GF-D8 (cell line): ENCODE results near the gene GJC3.
"Not testable (repeated sequence)": the region's sequence is repeated elsewhere in the genome, so short reads cannot be mapped to it uniquely, and the experiment has no call there.

Experiments
- DNase-seq: peaks from one replicate; lab custom pipeline; 2025; lab: John Stamatoyannopoulos, UW

Gene GJC3, protein sequence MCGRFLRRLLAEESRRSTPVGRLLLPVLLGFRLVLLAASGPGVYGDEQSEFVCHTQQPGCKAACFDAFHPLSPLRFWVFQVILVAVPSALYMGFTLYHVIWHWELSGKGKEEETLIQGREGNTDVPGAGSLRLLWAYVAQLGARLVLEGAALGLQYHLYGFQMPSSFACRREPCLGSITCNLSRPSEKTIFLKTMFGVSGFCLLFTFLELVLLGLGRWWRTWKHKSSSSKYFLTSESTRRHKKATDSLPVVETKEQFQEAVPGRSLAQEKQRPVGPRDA

DNA sequence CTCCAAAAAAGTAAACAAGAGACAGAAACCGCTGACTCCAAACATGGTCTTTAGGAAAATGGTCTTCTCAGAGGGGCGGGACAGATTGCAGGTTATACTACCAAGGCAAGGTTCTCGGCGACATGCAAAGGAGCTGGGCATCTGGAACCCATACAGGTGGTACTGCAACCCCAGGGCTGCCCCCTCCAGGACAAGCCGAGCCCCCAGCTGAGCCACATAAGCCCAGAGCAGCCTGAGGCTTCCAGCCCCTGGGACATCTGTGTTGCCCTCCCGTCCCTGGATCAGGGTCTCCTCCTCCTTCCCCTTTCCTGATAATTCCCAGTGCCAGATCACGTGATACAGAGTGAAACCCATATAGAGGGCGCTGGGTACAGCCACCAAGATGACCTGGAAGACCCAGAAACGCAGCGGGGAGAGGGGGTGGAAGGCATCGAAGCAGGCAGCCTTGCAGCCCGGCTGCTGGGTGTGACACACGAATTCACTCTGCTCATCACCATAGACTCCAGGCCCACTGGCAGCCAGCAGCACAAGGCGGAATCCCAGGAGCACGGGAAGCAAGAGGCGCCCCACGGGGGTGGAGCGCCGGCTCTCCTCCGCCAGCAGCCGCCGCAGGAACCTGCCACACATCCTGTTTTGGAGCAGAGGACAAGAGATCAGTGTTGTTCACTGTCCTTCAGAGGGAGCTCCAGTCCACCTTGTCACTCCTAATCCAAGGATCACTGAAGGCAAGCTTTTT, at the start of gene GJC3:
GJC3 (minus strand) TSS at position 627 of the 736 bp plus-strand sequence; CDS start at position 627, 0 bp downstream.
- peak; percentile 40 for DNase-seq

DNA sequence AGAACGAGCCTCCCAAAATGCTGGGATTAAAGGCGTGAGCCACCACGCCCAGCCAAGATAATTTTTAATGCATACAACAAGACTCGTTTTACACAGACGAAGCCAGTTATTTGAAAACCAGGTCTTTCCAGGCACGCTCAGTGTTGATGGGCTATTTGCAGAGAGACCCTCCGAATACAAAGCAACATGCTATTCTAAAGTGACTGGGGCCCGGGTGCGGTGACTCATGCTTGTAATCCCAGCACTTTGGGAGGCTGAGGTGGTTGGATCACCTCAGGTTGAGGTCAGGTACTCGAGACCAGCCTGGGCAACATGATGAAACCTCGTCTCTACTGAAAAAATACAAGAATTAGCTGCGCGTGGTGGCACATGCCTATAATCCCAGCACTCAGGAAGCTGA, 47.2 kb upstream of the GJC3 start:
- DNase-seq = no peak

DNA sequence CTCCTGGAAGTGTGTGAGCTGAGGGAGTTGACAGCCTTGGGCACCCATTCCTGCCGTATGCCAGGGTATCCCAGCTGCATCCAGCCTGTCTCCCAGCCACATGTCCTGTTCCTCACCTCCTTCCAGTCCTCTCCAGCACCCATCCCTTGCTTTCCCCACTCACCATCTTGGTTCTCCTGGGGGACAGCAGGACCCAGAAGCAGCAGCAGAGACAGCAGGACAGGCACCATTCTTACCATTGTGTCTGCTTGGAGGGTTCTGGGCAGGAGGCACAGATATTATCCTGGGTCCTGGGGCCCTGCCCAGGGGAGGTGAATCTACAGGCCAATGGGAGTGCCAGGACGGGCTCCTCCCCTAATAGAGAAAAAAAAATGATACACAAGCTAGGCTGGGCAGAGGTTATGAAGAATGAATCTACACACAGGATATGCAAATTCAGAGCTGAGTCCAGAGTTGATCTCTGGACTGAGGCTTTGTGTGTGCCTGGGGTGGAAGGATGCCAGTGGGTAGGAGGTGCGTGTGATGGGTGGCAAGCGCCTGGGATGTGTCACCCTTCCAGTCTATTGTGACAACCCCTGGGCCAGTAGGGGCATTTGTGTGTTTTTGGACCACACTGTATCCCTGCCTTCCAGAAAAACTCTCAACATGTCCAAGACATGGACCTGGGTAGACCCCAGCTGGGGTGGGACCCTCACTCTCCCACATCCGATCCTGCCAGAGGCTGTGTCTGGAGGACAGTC, 46.5 kb upstream of the GJC3 start, which contains the start of gene AZGP1:
AZGP1 (minus strand) TSS at position 250 of the 740 bp plus-strand sequence; CDS start at position 239, 11 bp downstream.
- no peak for DNase-seq

DNA sequence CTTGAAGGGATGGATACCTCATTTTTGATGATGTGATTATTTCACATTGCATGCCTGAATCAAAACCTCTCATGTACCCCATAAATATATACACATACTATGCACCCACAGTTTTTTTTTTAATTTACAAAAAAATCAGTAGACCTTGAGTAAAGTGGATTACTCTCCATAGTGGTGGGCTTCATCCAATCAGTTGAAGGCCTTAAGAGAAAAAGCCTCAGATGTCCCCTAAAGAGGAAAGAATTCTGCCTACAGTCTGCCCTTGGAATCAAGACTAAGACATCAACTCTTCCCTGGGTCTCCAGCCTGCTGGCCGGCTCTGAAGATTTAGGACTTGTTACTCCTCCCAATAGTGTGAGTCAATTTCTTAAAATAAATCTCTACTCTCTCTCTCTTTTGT, 45.3 kb upstream of the GJC3 start:
- no peak for DNase-seq

DNA sequence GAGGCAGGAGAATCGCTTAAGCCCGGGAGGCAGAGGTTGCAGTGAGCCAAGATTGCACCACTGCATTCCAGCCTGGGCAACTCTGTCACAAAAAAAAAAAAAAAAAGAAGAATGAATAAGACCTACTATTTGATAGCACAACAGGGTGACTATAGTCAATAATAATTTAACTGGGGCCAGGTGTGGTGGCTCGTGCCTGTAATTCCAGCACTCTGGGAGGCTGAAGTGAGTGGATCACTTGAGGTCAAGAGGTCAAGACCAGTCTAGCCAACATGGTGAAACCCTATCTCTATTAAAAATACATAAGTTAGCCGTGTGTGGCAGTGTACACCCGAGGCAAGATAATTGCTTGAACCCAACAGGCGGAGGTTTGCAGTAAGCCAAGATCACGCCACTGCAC, 44.4 kb upstream of the GJC3 start:
- DNase-seq = not testable (repeated sequence)

DNA sequence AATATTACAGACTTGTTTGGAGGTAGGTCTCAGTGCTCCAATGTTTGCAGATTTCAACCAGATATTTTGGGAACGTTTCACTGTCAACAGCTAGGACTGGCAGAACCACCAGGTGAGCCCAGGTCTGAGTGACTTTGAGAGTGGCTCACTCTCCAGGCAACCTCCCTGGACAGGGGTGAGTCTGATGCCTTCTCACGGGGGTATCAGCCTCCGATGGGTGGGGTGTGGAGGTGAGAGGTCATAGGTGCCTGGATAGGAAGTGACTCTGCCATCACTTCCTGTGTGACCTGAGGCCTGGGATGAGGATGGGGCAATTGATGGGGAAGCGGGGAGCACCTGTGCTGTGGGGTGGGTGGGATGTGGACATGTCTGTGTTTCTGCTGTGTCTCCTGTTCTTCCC, 41.8 kb upstream of the GJC3 start:
- no peak for DNase-seq

DNA sequence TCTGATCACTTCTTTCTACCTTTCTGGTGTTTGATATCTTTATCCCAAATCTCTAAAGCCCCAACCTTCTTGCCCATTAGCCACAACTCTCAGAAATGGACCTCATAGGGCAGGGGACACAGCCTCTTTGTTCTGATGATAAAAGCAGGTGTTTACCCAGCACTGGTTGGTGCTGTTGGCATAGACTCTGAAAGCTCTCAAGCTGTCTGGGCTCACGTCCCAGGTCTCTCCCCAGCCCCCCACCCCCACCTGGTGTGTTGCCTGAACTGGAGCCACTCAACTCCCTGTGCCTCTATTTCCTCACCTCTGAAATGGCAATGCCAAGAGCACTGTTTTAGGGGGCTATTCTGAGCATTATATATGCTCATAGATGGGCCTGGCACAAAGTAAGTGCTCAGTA, 40.4 kb upstream of the GJC3 start:
- not testable (repeated sequence) for DNase-seq

DNA sequence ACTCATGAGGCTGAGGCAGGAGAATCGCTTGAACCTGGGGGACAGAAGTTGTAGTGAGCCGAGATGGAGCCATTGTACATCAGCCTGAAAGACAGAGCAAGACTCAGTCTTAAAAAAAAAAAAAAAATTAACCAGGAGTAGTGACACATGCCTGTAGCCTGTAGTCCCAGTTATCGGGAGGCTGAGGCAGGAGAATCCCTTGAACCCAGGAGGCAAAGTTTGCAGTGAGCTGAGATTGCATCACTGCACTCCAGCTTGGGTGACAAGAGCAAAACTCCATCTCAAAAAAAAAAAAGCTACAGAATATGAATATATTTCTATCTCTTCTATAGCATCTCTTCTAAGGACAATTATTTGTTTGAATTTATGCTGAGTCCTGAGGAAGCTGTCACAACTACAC, 39.9 kb upstream of the GJC3 start:
- no peak for DNase-seq

DNA sequence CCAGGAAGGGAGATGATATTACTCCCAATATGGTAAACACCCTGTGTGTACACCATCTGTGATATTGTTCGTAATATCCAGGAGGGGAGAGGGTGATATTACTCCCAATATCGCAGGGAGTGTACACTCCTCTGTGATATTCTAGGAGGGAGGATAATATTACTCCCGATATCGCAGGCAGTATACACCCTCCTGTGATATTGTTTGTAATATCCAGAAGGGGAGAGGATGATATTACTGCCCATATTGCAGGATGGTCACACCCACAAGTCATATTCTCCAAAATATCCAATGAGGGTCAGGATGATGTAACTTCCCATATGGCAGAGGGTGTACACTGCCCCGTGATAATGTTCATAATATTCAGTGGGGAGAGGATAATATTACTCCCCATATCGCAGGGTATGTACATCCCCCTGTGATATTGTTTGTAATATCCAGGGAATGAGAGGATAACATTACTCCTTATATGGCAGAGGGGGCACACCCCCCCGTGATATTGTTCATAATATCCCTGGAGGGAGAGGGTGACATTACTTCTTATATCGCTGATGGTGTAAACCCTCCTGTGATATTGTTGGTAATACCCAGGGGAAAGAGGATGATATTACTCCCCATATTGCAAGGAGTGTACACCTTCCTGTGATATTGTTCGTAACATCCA, 29.3 kb upstream of the GJC3 start:
- no peak for DNase-seq

DNA sequence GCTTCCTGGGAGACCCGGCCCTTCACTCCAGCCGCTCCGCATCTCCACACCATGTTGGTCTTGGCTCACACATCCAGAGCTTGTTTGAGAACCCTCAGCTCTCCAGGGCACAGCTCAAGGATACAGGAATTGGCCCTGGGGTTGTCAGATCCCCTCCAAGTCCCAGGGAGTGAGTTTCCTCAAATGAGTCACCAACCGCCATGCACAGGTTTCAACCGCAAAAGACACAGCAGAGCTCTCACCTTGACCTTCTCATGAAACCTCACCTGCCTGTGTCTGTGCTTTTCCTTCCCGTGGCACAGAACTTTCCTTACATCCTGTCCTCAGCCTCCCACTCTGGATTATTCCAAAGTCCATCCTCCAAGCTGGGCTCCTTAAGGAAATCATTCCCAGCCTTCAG, 25.8 kb upstream of the GJC3 start:
- DNase-seq = no peak

DNA sequence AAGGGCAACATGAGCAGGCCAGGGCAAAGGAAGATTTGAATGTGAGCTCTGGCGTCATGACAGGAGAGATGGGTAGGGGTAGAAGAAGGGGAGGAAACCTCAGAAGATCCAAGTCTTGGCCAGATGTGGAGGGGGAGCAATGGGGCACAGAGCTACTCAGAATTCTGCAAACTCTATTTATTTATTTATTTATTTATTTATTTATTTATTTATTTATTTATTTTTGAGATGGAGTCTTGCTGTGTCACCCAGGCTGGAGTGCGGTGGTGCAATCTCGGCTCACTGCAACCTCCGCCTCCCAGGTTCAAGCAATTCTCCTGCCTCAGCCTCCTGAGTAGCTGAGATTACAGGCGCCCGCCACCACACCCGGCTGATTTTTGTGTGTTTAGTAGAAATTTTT, 25.2 kb upstream of the GJC3 start:
- DNase-seq = not testable (repeated sequence)

DNA sequence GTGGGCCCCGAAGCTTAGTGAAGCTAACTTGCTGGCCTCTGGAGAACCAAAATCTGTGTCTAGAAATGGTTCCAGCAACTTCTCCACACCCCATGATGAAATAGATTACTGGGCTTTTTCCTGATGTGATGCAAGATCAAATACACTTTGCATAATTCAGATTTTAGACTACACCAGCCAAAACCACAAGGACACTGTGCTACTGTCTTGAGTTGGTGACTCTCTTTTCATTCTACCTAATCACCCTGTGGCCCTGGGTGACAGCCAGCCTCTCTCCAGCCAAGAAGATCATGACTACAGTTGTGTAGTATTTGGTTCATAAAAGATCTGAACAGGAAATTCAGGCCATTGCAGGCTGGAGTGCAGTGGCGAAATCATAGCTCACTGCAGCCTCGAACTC, 24.2 kb upstream of the GJC3 start:
- DNase-seq = peak; percentile 52

DNA sequence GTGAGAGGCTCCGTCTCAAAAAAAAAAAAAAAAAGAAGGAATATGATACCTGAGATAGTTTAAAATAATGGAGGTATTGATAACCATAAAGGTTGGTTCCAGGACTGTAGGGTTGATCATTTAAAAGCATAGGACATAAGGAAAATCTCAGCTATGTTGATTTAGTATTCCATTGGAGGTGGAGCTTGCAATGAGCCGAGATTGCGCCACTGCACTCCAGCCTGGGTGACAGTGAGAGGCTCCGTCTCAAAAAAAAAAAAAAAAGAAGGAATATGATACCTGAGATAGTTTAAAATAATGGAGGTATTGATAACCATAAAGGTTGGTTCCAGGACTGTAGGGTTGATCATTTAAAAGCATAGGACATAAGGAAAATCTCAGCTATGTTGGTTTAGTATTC, 23.2 kb upstream of the GJC3 start:
- DNase-seq = not testable (repeated sequence)

DNA sequence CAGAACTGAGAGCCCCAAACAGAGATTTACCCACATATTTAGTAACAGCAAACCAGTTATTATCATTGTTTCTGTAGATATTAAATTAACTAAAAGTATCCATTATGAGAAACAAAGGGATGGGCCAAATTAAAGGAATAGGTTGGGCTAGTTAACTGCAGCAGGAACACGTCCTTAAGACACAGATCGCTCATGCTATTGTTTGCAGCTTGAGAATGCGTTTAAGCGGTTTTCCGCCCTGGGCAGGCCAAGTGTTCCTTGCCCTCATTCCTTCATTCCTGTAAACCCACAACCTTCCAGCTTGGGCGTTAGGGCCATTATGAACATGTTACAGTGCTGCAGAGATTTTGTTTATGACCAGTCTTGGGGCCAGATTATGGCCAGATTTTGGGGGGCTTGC, 21.4 kb upstream of the GJC3 start:
- not testable (repeated sequence) for DNase-seq

DNA sequence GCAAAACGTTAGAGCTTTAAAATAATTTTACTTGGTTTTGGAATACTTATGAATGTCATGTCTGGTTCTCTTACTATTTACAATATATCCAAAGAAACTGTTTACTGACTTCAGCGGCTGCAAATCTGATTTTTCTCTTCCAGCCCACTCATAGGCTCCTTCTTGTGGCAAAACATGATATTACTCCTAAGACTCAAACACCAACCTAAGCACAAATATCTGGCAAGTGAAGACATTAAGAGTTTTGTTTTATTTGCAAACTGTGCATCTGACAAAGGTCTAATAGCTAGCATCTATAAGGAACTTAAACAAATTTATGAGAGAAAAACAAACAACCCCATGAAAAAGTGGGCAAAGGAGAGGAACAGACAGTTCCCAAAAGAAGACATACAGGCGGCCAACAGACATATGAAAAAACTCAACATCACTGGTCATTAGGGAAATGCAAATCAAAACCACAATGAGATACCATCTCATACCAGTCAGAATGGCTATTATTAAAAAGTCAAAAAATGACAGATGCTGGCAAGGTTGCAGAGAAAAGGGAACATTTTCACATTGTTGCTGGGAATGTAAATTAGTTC, 20.3 kb upstream of the GJC3 start:
- no peak for DNase-seq

DNA sequence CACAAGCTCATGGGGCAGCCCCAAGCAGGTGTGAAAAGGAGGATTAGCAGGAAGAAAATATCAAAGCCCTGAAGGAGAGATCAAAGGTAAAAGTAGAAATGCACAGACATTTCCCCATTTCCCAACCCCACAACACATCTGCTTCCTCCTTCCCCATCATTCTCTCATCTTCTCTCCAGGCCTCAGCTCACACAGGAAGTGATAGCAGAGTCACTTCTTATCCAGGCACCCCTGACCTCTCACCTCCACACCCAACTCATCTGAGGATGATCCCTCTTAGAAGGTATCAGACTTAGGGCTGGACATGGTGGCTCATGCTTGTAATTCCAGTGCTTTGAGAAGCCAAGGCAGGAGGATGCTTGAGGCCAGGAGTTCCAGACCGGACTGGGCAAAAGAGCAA, 18.2 kb upstream of the GJC3 start:
- DNase-seq = no peak

DNA sequence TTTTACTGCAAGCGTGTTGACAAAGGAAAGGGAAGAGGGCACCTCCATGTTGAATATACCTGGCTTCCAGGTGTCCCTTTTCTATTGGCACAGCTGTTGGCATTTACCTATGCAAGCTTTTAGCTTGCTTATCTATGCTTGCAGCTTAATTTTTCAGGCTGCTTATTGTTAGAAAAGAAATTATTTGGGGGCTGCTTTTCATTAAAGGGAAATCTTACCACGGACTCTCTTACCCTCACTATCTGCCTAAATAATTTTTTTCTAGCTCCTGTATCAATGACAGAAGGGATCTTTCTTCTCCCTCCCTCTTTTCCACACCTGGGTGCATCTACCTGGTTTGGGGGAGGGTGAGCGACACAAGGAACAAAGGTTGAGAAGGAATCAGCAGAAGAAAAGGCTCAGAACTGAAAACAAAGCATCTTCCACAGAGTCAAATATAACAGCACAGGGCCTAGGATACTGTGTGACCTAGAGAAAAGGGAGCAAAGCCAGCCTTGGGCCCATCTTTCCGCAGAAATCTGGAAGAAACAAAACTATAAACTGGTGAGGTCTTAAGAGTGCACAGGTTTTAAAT, 15.2 kb upstream of the GJC3 start:
- no peak for DNase-seq

DNA sequence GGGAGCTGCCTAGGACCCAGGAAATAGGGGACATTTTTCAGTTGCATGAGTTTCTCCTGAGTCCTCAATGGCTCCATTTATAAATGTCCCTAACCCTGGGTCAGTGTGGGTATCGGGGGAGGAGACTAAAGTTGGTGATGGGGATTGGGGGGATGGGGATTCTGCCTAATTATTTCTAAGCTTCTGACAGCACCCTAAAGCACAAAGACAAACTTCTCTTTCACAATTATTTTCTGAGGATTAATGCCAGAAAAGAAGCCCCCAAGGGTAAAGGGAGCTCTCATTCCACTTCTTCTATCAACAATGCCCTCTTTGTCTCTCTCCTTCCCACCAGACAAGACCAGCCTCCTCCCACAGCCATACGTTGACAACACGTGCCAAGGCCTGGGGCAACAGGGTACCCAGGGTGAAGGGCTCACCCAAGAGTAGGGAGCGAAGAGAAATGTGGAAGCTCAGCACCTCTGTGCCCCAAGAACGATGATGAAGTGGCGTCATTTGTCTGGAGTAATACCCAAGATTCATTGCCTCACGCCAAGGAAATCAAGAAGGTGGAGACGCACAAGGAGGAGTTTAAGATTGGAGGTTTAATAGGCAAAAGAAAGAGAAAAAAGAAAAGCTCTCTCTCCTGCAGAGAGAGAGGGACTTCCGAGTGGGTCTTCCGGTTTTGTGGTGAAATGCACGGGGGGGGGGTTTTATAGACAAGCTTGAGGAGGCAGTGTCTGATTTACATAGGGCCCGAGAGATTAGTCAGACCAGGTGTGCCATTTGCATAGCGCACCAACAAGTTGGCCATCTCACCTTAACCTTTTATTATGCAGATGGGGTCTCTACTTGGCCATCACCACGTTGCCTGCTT, 14.4 kb upstream of the GJC3 start:
- DNase-seq = no peak

DNA sequence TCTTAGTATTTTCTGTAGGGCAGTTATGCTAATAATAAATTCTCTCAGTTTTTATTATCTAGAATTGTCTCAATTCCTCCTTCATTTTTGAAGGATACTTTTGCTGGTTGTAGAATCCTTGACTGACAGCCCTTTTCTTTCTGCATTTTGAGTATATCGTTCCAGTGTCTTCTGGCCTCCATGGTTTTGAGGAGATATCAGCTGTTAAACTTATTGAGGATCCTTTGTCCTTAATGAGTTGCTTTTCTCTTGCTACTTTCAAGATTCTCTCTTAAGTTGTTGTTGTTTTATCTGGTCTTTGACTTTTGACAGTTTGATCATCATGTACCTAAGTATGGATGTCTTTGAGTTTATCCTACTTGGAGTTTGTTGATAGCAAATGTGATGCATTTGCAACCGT, 8.9 kb upstream of the GJC3 start:
- no peak for DNase-seq

DNA sequence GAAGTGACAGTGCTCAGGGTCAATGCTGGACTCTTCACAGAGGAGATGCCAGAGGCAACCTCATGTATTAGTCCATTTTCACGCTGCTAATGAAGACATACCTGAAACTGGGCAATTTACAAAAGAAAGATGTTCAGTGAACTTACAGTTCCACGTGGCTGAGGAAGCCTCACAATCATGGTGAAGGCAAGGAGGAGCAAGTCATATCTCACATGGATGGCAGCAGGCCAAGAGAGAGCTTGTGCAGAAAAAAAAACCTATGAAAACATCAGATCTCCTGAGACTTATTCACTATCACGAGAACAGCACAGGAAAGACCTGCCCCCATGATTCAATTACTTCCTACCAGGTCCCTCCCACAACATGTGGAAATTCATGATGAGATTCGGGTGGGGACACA, 5.6 kb upstream of the GJC3 start:
- not testable (repeated sequence) for DNase-seq

DNA sequence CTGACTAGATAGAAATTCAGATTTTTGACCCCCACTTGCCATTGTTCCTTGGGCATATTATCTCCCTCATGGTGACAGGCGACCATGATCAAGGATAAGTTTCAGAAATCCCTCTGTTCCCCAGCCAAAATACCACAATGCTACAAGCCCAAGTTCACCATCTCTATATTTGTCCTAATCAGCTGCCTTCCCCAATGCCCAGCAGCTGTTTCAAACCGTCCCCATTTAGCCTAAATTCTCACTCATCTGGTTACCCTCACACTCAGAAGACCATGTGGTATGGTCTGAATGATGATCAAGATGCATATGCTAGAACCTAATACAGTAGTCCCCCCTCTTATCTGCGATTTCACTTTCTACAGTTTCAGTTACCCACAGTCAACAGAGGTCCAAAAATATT, 956 bp upstream of the GJC3 start:
- no peak for DNase-seq
